HepG2 (cell line): ENCODE measurements around the gene NRG4. TPM values are rescaled to one million over a fixed set of nuclear protein-coding genes. Genes with fewer than 3 reads are reported as not detected.

Experiments used
- ATAC-seq: fragments of 200-7000 bp; cut with Tn5 transposase; 3 replicates; pipeline ENCODE4 v1.9.1; 2020; ENCODE audit warnings: mild to moderate bottlenecking, moderate library complexity
- BruUV-seq: library from RNA; stranded (reverse); fragments of 400-500 nt; replicated peaks from 2 replicates; lab custom pipeline; 2021; lab: Mats Ljungman, UMichigan
- CTCF ChIA-PET: fragments of 300-600 bp; formaldehyde crosslinking; extraction: SDS; loops from one replicate; lab custom pipeline; 2021; ENCODE audit warnings: low total read pairs, inconsistent platforms, low intra/inter-chr PET ratio; lab: Yijun Ruan, JAX
- POLR2A ChIA-PET: fragments of 350-600 bp; sonication (Branson Sonifier 250); formaldehyde crosslinking; loops from one replicate; lab custom pipeline; 2020; ENCODE audit warnings: antibody characterized with exemption, inconsistent platforms; lab: Yijun Ruan, JAX
- DNase-seq: peaks from one replicate; pipeline ENCODE4 v3.0.0-alpha.2; 2015; ENCODE audit warnings: low spot score
- FAIRE-seq: peaks from 3 replicates; lab custom pipeline; 2011; peaks lifted over from hg19 to GRCh38; lab: Jason Lieb, UNC
- H2AFZ ChIP-seq: one replicate; pipeline ENCODE4 v1.6.1; 2011; ENCODE audit warnings: low read length, inconsistent platforms
- H3K27ac ChIP-seq: fragments of 300-600 bp; 3 replicates; pipeline ENCODE4 v1.8.0; 2011; ENCODE audit warnings: mixed run types, mild to moderate bottlenecking, mixed read lengths, low read length, inconsistent platforms; ENCODE audit not compliant: insufficient read depth; ENCODE audit errors: extremely low read length
- H3K27me3 ChIP-seq, 2 experiments: fragments of 200-600 bp in 1 of 2; 2 replicates in 1 of 2; 3 replicates in 1 of 2; pipeline versions ENCODE4 v1.6.0 to v1.8.0; 2011; ENCODE audit warnings: low read length in 2 of 2, mild to moderate bottlenecking in 2 of 2, moderate library complexity in 2 of 2, inconsistent platforms in 1 of 2; ENCODE audit not compliant: insufficient read depth in 2 of 2, control insufficient read depth in 1 of 2
- H3K36me3 ChIP-seq, 2 experiments: fragments of 200-600 bp in 1 of 2; replicated peaks in 1 of 2; 2 replicates in 1 of 2; 3 replicates in 1 of 2; pipeline versions ENCODE4 v1.5.1 to v1.8.0; 2011; ENCODE audit warnings: low read length in 2 of 2, inconsistent platforms in 1 of 2; ENCODE audit not compliant: insufficient read depth in 2 of 2, control insufficient read depth in 1 of 2
- H3K4me1 ChIP-seq: 2 replicates; pipeline ENCODE4 v1.5.1; 2012; ENCODE audit warnings: low read length, inconsistent platforms; ENCODE audit not compliant: insufficient read depth
- H3K4me2 ChIP-seq: 2 replicates; pipeline ENCODE4 v1.6.0; 2011; ENCODE audit warnings: low read depth, low read length, inconsistent platforms
- H3K4me3 ChIP-seq, 3 experiments: fragments of 200-600 bp in 1 of 3; sonication (generic), shearing (Covaris generic) in 1 of 3; replicated peaks in 1 of 3; 2 replicates each; pipeline ENCODE4 v1.5.1; 2011 to 2016; ENCODE audit warnings: low read length in 3 of 3, inconsistent platforms in 2 of 3, low read depth in 2 of 3, mild to moderate bottlenecking in 2 of 3, control low read depth in 1 of 3, mixed read lengths in 1 of 3; ENCODE audit not compliant: insufficient read depth in 1 of 3
- H3K79me2 ChIP-seq: one replicate; pipeline ENCODE4 v1.6.1; 2011; ENCODE audit warnings: low read length, inconsistent platforms; ENCODE audit not compliant: insufficient read depth
- H3K9ac ChIP-seq: 2 replicates; pipeline ENCODE4 v1.6.0; 2011; ENCODE audit warnings: mild to moderate bottlenecking, low read depth, low read length, inconsistent platforms; ENCODE audit not compliant: insufficient read depth
- H3K9me3 ChIP-seq: 2 replicates; pipeline ENCODE4 v1.5.1; 2012; ENCODE audit warnings: mild to moderate bottlenecking, low read length
- H4K20me1 ChIP-seq: 2 replicates; pipeline ENCODE4 v1.6.0; 2011; ENCODE audit warnings: inconsistent platforms, mild to moderate bottlenecking, low read length, moderate library complexity; ENCODE audit not compliant: insufficient read depth
- CERS6 ChIP-seq: sonication (generic); formaldehyde crosslinking; IDR thresholded peaks from 2 replicates; pipeline ENCODE4 v1.5.0; 2020; ENCODE audit warnings: missing genetic modification reagents
- ELF3 ChIP-seq: IDR thresholded peaks from 2 replicates; pipeline ENCODE4 v1.6.1; 2016; ENCODE audit warnings: missing genetic modification reagents, missing compliant biosample characterization
- ELF4 ChIP-seq: sonication (generic); formaldehyde crosslinking; IDR thresholded peaks from 2 replicates; pipeline ENCODE4 v1.5.0; 2020; ENCODE audit warnings: missing genetic modification reagents, mild to moderate bottlenecking, moderate library complexity, borderline replicate concordance
- HDAC2 ChIP-seq: sonication (generic); formaldehyde crosslinking; IDR thresholded peaks from 2 replicates; pipeline ENCODE4 v1.4.0; 2020; ENCODE audit warnings: missing genetic modification reagents
- HIVEP1 ChIP-seq: sonication (generic); formaldehyde crosslinking; IDR thresholded peaks from 2 replicates; pipeline ENCODE4 v1.4.0; 2020; ENCODE audit warnings: mild to moderate bottlenecking, missing genetic modification reagents
- HMGXB4 ChIP-seq, 2 experiments: sonication (generic) in 1 of 2; formaldehyde crosslinking in 1 of 2; IDR thresholded peaks; 2 replicates each; pipeline versions ENCODE4 v1.4.0 to v1.6.1; 2018 to 2020; ENCODE audit warnings: missing genetic modification reagents in 2 of 2, borderline replicate concordance in 1 of 2, low read depth in 1 of 2, mild to moderate bottlenecking in 1 of 2, missing biosample characterization in 1 of 2
- MIER3 ChIP-seq: IDR thresholded peaks from 2 replicates; pipeline ENCODE4 v1.6.1; 2016; ENCODE audit warnings: missing compliant biosample characterization, borderline replicate concordance
- MLLT10 ChIP-seq: sonication (generic); formaldehyde crosslinking; IDR thresholded peaks from 2 replicates; pipeline ENCODE4 v1.4.0; 2020; ENCODE audit warnings: missing genetic modification reagents
- RFXAP ChIP-seq: sonication (generic); formaldehyde crosslinking; IDR thresholded peaks from 2 replicates; pipeline ENCODE4 v1.4.0; 2020; ENCODE audit warnings: missing genetic modification reagents, borderline replicate concordance
- SNRNP70 ChIP-seq: fragments of 200-400 bp; formaldehyde crosslinking; IDR thresholded peaks from 2 replicates; pipeline ENCODE4 v1.6.1; 2017; ENCODE audit warnings: mild to moderate bottlenecking, low read depth, low read length, moderate library complexity
- TAF1 ChIP-seq: sonication (generic); formaldehyde crosslinking; IDR thresholded peaks from 2 replicates; pipeline ENCODE4 v1.4.0; 2020; ENCODE audit warnings: missing genetic modification reagents
- ZFP1 ChIP-seq: IDR thresholded peaks from 2 replicates; pipeline ENCODE4 v1.6.1; 2016
- ZNF10 ChIP-seq: sonication (generic); formaldehyde crosslinking; IDR thresholded peaks from 2 replicates; pipeline ENCODE4 v1.4.0; 2020; ENCODE audit warnings: mild to moderate bottlenecking, low read depth, missing genetic modification reagents, borderline replicate concordance
- WGBS: methylation state at CpG from one replicate; pipeline ENCODE4 v1.1.6; 2017; ENCODE audit warnings: low lambda C conversion rate; 5-methylcytosine and 5-hydroxymethylcytosine counted together
- in situ Hi-C: cut with HindIII; loops from 2 replicates; pipeline ENCODE4 v1.10.0; 2017; ENCODE audit warnings: low pct_unique_long_range_greater_than_20kb; ENCODE audit not compliant: extremely low pct_ligation_motif_present
- intact Hi-C: fragments of 100-400 bp; cut with micrococcal nuclease; formaldehyde crosslinking; loops from one replicate; pipeline ENCODE4 v1.10.0; 2022; ENCODE audit not compliant: unreplicated experiment
- polyA plus RNA-seq, 8 experiments: library from polyadenylated mRNA; depleted of rRNA in 3 of 8; stranded (reverse) in 7 of 8; unstranded in 1 of 8; fragments of >200 nt; fragmentation: Illumina TruSeq in 4 of 8; extraction: Trizol in 4 of 8; gene quantifications; 2 replicates each; pipeline versions ENCODE4 v1.2.1 to v1.2.3, GENCODE V29; 2011 to 2016; ENCODE audit warnings: low read depth in 4 of 8, missing spikeins in 1 of 8, mixed read lengths in 1 of 8; ENCODE audit not compliant: insufficient read depth in 1 of 8
- total RNA-seq, 5 experiments: library from RNA; depleted of rRNA; stranded (reverse); fragments of >200 nt; fragmentation: Illumina TruSeq; extraction: Trizol; gene quantifications; 2 replicates each; pipeline ENCODE4 v1.2.3, GENCODE V29; 2016; ENCODE audit warnings: low read depth in 1 of 5
- TF ChIP-seq, protein P1 (sequence below): sonication (generic); formaldehyde crosslinking; IDR thresholded peaks from 2 replicates; pipeline ENCODE4 v1.8.1; 2022; ENCODE audit warnings: low read depth, mild to moderate bottlenecking, missing genetic modification reagents

NRG4 gene
- total and polyA plus RNA-seq, 2 of the 13 experiments (the other 11 are each of a cell fraction or from before 2014, with no cell fraction given): 0.01 TPM; not detected in 1

- TF ChIP-seq HMGXB4 (CRISPR knock-in tag; IDR thresholded peaks at IDR 0.05; ENCODE audit: borderline replicate concordance in 1 of 2, low read depth in 1 of 2): no peak
- TF ChIP-seq RFXAP (CRISPR knock-in tag): no peak
These were observed 29.8 kb downstream of the NRG4 start (continued) for GRCh38 chr15:75982468-75982867.

GRCh38 chr15:75981149-75981815 lies 30.9 kb downstream of the NRG4 start:
- Histone ChIP-seq H3K27ac (no peak overlapping the region), H2AFZ (no peak overlapping the region), H3K79me2 (no peaks in the 10 kb centered on the region), H3K36me3 (no peaks in the 10 kb centered on the region), H4K20me1 (no peaks in the 10 kb centered on the region), H3K4me3 (no peak overlapping the region)
- no peak for FAIRE-seq
- ATAC-seq: no peak
- WGBS: 0% methylated on average over 2 of the region's 2 CpGs
- no peak for TF ChIP-seq ELF4 (CRISPR knock-in tag)
- TF ChIP-seq ZFP1 (CRISPR knock-in tag): no peak
- TF ChIP-seq ELF3: no peak
- TF ChIP-seq SNRNP70: no peak
- TF ChIP-seq, protein P1, sequence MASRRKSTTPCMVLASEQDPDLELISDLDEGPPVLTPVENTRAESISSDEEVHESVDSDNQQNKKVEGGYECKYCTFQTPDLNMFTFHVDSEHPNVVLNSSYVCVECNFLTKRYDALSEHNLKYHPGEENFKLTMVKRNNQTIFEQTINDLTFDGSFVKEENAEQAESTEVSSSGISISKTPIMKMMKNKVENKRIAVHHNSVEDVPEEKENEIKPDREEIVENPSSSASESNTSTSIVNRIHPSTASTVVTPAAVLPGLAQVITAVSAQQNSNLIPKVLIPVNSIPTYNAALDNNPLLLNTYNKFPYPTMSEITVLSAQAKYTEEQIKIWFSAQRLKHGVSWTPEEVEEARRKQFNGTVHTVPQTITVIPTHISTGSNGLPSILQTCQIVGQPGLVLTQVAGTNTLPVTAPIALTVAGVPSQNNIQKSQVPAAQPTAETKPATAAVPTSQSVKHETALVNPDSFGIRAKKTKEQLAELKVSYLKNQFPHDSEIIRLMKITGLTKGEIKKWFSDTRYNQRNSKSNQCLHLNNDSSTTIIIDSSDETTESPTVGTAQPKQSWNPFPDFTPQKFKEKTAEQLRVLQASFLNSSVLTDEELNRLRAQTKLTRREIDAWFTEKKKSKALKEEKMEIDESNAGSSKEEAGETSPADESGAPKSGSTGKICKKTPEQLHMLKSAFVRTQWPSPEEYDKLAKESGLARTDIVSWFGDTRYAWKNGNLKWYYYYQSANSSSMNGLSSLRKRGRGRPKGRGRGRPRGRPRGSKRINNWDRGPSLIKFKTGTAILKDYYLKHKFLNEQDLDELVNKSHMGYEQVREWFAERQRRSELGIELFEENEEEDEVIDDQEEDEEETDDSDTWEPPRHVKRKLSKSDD (CRISPR knock-in tag): no peak
- no peak for TF ChIP-seq HIVEP1 (CRISPR knock-in tag)
- TF ChIP-seq ZNF10 (CRISPR knock-in tag): no peak
- no peak for TF ChIP-seq CERS6 (CRISPR knock-in tag)
- no peak for TF ChIP-seq MIER3 (CRISPR knock-in tag)
- TF ChIP-seq MLLT10 (CRISPR knock-in tag): no peak
- TF ChIP-seq TAF1: no peak
- no peak for TF ChIP-seq HDAC2
- TF ChIP-seq, all 625 proteins: peak for 0
- H3K27me3 ChIP-seq: peaks cover 0 to 1% of the 10 kb centered on the region in 2 experiments; a peak in 1 of 5 replicates
- H3K4me1 ChIP-seq: no peaks in the 10 kb centered on the region
- H3K9me3 ChIP-seq: no peaks in the 10 kb centered on the region
- no TSS peak for BruUV-seq
- no peak for DNase-seq
- intact Hi-C loops: no loop called here
- ChIA-PET CTCF (no interaction called here), POLR2A (no interaction called here)
- in situ Hi-C loops: no loop called here
- no peak overlapping the region for H3K4me2 ChIP-seq
- no peak overlapping the region for H3K9ac ChIP-seq
